Sciatic nerve (tissue), 2 donors: ENCODE results near the gene PHAF1. TPM values are rescaled to one million over a fixed set of nuclear protein-coding genes. Genes with fewer than 3 reads are reported as not detected.

ENCODE experiments used
- ATAC-seq: fragments of 200-7000 bp; cut with Tn5 transposase; one replicate; pipeline ENCODE4 v1.9.1; 2020; ENCODE audit warnings: mild to moderate bottlenecking, moderate library complexity
- DNase-seq: peaks from one replicate; pipeline ENCODE4 v3.0.0-alpha.2; 2020; ENCODE audit warnings: low spot score
- intact Hi-C: fragments of 100-400 bp; cut with DNase I; formaldehyde crosslinking; loops from one replicate; pipeline ENCODE4 v1.14.2; 2022
- total RNA-seq: library from RNA; stranded (reverse); fragmentation: NEBNext Ultra II Directional; extraction: Animal tissue kit (Norgen Biotek cat#: 25700); gene quantifications from one replicate; pipeline ENCODE4 v1.2.1, GENCODE V29; 2021
- donor health status: DM: no; HTN: no; CAD: no.
- donor health status: DM: no; HTN: no; CAD: no.

The PHAF1 gene
- 13.2 TPM for total RNA-seq

- intact Hi-C loops: loop anchor here (5.0 kb wide), 1 partner anchor 612 kb away; no protein-coding TSS in a partner anchor
- peak; percentile 97 for ATAC-seq
- DNase-seq: peak; percentile 96
Observed at GRCh38 chr16:67109407-67110135, at the start of gene PHAF1. Gene PHAF1, plus strand, starts transcription at chr16:67109941. Its CDS starts 235 bp downstream, at chr16:67110176.

DNA sequence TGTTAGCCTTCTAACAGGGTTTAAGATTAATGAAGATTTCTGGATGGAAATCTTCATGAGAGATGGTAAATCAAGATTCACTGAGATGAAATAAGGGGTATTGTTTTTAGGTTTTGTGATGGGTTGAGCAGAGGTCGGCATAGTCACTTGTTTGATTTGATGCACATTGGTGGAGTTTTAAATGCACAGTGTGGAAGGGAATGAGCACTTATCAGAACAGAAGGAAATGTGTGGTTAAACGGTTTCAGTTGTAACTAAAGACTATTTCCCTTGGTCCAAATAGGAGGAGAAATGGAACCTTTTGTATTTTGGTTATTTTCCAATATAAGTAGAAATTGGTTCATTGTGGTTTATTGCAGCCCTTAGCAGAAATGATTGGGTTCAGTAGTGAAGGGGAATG, 46.7 kb upstream of the PHAF1 start:
- DNase-seq (no peak), ATAC-seq (no peak)
- intact Hi-C loops: no loop called here

GRCh38 chr16:67068212-67068753, 41.5 kb upstream of the PHAF1 start:
- DNase-seq (no peak), ATAC-seq (no peak)
- intact Hi-C loops: no loop called here

DNA sequence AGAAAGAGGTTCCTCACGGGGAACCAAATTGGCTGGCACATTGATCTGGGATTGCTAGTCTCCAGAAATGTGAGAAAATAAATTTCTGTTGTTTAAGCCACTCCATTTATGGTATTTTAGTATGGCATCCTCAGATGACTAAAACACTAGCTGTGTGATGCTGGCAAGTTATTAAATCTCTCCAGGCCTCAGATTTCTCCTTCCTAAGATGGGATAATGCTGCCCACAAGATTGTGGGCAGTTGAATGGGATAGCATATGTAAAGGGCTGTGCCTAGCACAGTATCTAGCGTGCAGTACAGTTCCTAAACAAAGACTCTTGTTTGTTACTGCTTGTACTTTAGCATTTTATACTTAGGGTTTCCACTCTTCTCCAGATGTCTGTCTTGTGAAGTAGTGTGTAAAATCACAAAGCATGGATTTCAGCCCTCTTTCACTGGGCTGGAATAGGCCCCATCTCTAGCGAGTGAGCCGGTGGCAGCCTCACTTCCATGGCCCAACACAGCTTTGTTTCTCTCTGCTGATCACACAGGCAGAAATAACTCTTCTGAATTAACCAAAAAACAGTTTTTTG, 38.2 kb upstream of the PHAF1 start:
- intact Hi-C loops: no loop called here
- ATAC-seq: no peak

DNA sequence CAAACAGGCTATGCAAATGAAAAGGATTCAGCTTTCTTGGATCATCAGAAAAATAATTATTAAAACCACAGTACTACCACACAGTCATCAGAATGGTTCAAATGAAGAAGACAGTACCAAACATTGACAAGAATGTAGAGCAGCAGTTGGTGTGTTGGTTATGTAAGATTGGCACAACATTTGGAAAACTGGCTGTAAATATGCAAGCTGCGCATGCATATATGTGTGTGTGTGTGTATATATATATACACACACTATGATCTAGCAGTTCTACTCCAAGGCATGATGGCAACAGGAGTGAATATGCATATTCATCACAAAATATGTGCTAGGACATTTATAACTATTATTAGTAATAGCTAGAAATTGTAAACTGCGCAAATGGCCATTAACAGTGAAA, 34.4 kb upstream of the PHAF1 start:
- intact Hi-C loops: no loop called here

More for the DNA sequence above, 38.2 kb upstream of the PHAF1 start:
- DNase-seq: no peak

GRCh38 chr16:67077871-67078270, 31.9 kb upstream of the PHAF1 start:
- intact Hi-C loops: no loop called here
- DNase-seq (no peak), ATAC-seq (no peak)

More for the DNA sequence above, 34.4 kb upstream of the PHAF1 start:
- DNase-seq: no peak
- ATAC-seq: no peak

DNA sequence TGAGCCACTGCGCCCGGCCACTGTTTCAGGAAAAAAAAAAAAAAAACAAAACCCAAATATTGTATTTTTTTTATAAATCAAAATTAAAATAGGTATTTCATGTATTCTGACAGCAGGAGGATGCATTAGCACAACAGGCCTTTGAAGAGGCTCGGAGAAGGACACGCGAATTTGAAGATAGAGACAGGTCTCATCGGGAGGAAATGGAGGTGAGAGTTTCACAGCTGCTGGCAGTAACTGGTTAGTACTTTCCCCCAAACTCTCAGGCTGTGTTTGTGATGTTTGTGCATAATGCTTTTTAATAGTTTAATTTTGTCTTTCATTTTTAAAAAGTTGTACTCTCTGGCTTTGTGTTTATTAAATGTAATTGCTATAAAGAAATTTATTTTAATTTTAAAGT, 27.6 kb upstream of the PHAF1 start:
- ATAC-seq (no peak), DNase-seq (no peak)
- intact Hi-C loops: no loop called here

DNA sequence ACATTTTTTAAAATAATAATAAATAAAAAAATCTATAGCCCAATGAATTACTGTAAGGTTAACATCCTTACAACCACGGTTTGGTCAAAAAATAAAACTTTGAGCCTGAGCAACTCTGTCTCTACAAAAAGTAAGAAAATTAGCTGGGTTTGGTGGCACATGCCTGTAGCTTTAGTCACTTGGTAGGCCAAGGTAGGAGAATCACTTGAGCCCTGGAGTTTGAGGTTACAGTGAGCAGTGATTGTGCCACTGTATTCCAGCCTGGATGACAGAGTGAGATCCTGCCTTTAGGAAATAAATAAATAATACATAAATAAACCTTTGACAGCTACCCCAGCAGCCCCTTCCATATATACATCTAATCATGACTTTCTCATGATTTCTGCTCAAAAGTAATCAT, 26.9 kb upstream of the PHAF1 start:
- no peak for ATAC-seq

DNA sequence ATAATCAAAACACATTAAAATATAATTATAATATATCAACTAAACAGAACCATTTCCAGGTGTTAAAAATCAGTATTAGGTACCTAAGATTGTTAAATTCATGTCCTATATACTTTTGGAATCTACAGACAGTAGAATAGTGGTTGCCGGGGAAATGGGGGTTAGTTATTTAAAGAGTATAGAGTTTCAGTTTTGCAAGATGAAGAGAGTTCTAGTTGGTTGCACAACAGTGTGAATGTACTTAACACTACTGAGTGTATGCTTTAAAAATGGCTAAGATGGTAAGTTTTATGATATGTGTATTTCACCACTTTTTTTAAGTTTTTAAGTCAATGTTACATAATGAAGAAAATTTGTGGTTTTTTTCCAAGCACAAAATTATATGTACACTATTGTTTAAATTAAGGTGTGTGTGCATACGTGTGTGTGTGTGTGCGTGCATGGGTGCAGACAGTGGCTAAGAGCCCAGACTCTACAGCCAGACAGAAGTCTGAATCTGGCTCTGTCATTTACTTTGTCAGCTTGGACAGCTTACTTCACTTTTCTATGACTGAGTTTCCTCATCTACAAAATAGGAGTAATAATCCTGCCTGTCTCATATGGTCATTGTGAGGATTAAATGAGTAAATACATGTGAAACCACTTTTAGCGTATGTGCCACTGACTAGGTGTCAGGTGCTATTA, 25.3 kb upstream of the PHAF1 start:
- DNase-seq (no peak), ATAC-seq (no peak)
- intact Hi-C loops: no loop called here

More for the DNA sequence above, 26.9 kb upstream of the PHAF1 start:
- intact Hi-C loops: no loop called here
- no peak for DNase-seq

DNA sequence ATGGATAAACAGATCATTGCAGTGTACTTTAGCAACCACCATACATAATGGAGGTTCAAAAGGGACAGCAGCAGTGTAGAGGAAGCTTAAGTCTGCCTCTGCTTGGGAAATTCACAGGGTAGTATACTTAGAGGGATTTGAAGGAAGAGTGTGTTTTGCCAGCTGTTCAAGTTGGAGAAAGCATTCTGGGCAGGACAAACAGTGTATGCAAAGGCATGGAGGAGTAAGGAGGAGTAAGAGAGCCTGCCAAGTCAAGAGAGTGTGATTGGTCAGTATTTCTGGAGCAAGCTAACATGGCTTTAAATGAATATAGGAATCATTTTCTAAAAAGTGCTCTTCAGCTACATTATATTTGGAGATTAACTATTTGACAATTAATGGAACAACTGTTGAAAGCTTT, 22.9 kb upstream of the PHAF1 start:
- ATAC-seq: no peak
- DNase-seq: no peak
- intact Hi-C loops: no loop called here

- no peak for ATAC-seq
- intact Hi-C loops: no loop called here
- DNase-seq: no peak
Observed at GRCh38 chr16:67087291-67087690, 22.4 kb upstream of the PHAF1 start.

- intact Hi-C loops: no loop called here
- DNase-seq: no peak
- ATAC-seq: no peak
Observed at GRCh38 chr16:67087803-67088202, 21.9 kb upstream of the PHAF1 start.

DNA sequence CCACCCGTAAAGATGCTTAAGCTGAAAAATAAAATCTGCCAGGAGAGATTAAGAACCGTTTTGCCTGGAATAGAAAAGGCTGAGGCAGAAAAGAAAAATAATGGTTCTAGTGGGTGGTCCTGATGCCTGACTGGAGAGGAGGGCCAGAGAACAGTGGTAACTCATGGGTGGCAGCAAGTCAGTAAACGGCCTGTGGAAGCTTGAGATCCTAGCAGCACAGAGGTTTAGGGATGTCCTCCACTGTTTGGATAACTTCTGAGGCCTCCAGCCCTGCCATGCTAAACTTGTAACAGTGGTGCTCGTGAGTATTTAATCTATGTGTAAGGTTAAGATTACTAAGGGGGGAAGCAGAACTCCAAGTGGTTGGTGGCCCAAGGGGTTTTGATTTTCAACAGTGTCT, 21.2 kb upstream of the PHAF1 start:
- no peak for DNase-seq
- ATAC-seq: peak; percentile 28
- intact Hi-C loops: no loop called here

DNA sequence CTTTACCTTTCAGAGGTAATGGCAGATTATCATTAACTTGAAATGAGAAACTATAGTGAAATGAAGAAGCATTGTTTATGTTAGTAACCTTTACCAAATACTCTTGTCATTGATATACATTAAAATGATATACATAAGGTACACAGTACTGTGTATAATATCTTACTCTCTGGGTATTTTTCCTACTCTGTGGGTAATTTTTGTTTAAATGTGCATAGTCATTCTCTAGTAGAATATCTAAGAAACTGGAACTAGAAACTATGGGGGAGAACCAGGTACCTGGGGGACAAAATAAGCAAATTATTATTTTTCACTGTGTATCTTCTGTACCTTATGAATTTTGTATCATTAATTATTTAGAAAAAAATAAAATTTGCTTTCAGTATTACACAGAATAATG, 20.6 kb upstream of the PHAF1 start:
- intact Hi-C loops: no loop called here
- DNase-seq (no peak), ATAC-seq (no peak)

GRCh38 chr16:67091906-67092566, 17.7 kb upstream of the PHAF1 start:
- intact Hi-C loops: no loop called here
- ATAC-seq (no peak), DNase-seq (no peak)

- intact Hi-C loops: no loop called here
- DNase-seq (no peak), ATAC-seq (no peak)
Observed at GRCh38 chr16:67093098-67093726, 16.5 kb upstream of the PHAF1 start.

- no peak for DNase-seq
- intact Hi-C loops: no loop called here
- ATAC-seq: no peak
Observed at GRCh38 chr16:67098599-67098998, 11.1 kb upstream of the PHAF1 start.

DNA sequence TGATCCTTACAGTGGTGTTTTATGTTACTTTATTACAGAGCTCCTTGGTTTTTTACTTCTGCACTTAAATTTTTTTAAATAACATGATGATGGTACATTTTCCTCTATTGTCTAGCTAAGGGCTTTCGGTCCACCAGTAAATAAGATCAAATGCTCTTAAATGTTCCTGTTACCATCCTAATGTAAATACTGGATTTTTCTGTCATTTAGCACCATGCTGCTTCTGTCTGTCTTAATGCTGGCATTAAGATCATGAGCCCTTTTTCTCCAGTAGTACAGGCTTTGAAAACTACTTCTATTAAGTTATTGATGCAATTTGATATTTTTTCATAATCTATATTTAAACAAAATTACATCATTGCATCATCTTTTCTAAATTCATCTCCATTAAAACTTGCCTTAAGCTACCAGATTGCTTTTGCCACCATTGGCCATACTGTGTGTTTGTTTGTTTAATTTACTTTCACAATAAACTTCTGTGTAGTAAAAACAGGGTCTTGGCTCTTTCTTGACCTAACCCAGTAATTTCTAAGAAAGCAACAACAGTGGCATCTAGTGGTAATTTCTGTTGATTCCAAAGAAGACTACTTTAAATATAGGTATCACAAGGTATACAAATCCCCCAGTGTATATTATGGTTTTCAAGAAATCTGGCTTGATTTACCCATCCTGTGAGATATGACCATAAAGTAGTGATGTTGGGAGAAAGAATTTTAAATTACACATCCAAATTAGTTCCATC, 9.0 kb upstream of the PHAF1 start:
- ATAC-seq: no peak
- no peak for DNase-seq
- intact Hi-C loops: no loop called here
